COR-L47 (cell line): ENCODE data around the gene KSR2.
"Not testable (repeated sequence)": the region's sequence is repeated elsewhere in the genome, so short reads cannot be mapped to it uniquely, and the experiment has no call there.

Experiments
- DNase-seq: peaks from one replicate; lab custom pipeline; 2025; lab: John Stamatoyannopoulos, UW

KSR2 gene

DNA sequence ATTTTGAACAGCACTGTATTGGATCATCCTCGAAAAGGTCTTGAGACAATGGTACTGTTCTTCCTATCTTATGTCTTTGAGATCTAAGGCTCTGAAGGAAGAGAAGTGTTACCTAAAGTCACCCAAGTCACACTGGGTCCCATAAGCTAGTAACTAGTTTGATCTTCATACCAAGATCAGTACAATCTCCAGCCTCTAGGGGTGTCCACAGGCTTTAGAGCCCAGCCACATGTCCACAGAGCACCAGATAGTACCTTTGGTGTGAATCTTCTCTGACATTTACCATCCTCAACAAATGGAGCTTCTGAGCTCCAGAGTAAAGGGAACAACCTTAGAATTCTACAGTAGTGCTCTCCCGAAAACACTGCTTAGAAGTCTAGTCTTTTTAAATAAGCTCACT, 78.7 kb downstream of the KSR2 start:
- no peak for DNase-seq

DNA sequence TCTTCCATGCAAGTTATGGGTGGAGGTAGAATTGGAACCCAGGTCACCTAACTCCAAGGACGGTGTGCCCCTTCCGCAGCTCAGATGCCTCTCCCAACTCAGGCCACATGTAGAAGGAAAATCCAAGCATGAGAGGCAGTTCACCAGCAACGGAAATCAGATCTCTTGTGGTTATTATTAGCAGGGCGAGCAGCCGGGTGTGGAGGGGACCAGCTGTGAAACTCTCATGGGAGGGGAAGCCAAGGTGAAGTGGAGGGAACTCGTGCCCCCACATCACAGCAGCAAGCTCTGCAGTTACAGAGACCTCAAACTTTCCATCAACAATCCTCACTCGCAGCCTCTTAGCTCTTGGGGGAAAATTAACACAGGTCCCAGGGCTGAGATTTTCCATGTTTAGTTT, 79.7 kb downstream of the KSR2 start:
- DNase-seq, result no peak

DNA sequence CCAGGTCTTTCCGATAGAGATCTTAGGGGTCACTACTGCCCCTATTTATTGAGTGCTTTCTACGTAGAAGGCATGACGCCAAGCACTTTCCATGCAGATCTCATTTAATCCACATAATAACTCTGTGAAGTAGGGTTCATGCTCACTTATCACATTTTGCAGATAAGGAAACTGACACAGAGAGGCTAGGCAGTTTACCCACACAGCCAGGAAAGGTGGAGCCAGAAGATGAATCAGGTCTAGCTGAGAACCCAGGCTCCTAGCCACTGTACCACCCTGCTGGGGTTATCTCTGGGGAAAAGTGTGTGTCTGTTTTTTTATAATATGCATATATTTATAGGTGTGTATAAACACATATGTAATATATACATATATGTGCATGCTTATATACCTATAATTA, 83.6 kb downstream of the KSR2 start:
- DNase-seq, result no peak

DNA sequence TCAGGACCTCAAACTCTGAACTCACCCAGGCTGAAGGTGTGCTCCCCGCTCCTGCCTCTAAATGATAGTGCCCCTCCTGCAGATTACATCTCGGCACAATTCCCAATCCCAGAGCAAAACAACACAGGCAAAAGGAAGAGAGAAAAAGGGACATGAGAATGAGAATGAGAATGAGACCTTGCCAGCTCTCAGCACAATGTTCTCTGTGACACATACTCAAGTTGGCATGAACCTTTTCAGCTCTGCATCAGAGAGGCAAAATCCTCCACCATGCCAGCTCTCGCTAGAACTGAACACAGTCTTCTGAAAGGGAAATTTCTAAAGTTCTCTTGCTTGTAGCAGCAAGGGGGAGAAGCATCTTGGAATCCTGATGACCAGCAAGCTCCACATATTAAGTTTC, 84.6 kb downstream of the KSR2 start:
- DNase-seq, result no peak

DNA sequence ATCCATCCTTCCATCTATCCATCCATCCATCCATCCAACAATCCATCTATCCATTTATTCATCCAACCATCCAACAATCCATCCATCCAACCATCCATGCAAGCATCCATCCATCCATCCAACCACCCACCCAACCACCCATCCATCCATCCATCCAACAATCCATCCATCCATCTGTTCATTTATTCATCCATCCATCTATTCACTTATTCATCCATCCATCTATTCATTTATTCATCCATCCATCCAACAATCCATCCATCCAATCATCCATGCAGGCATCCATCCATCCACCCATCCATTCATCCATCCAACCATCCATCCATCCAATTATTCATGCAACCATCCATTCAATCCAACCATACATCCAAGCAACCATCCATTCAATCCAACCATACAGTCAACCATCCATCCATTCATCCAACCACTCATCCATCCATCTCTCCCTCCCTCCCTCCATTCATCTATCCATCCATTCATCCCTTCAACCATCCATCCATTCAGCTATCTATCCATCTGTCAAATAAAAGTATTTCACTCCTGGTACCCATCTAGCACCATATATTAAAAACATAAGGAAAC, 86.1 kb downstream of the KSR2 start:
- DNase-seq, result no peak

DNA sequence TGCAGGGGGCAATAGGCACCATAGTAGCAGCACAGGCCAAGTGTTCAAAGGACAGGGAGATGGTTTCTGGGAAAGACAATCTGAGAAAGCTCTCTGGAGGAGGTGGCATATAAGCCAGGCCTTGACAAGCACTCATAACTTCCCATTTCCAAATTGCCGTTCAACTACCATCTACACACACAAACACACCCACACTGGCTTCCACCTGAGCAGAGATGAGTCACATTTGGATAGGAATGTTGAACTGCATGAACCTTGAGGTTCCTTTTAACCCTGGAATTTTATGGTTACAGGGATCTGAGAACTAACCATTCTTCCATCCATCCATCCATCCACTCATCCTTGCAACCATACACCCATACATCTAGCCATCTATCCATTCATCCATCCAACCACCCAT, 86.6 kb downstream of the KSR2 start:
- DNase-seq, result no peak

DNA sequence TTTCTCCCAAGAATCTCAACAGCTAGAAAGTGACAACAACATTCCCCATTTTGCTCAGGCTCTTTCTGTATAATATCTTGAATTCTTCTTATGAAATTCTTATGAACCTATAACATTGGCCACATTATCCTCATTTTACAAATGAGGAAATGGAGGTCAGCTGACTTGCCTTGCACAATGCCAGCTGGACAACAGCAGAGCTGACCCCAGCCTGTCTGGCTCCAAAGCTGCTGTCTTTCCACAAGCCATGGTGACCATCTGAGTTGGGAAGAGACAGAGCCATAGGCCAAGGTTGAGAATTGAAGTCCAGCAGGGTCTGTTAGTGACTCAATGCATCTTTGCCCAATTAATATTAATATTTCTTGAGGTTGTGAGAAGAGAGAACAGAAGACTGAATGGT, 87.3 kb downstream of the KSR2 start:
- DNase-seq, result no peak

DNA sequence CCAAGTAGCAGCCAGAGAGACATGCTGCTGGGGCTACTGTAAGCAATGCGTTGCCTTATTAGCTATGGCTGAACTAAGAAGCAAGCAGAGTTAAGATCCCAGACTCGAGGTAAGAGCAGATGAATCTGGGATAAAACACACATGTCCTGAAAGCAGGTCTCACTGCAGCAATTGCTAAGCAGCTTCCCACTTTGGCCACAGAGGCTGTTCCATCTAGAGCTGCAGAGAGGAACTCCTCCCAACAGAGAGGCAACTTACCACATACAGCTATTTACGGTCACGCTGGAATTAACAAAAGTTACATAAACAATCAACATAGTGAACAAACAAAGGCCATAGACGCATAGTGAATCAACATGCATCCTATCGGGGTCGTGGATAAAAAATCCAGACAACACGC, 90.2 kb downstream of the KSR2 start:
- no peak for DNase-seq

DNA sequence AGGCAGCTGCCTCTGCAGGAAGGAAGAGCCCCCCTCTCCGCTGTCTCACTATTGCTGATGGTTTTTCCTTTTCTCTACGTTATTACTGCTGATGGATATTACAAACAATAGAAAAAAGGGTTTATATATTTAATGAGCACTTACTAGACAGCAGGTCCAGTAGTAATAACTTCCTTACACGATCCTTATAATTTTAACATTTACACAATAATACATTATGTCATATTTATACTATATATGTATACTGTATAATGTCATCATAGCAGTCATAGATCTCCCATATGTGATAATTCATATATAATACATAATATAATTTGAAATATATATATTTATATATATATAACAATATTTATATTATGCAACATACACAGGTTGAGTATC, 92.4 kb downstream of the KSR2 start:
- DNase-seq, result no peak

DNA sequence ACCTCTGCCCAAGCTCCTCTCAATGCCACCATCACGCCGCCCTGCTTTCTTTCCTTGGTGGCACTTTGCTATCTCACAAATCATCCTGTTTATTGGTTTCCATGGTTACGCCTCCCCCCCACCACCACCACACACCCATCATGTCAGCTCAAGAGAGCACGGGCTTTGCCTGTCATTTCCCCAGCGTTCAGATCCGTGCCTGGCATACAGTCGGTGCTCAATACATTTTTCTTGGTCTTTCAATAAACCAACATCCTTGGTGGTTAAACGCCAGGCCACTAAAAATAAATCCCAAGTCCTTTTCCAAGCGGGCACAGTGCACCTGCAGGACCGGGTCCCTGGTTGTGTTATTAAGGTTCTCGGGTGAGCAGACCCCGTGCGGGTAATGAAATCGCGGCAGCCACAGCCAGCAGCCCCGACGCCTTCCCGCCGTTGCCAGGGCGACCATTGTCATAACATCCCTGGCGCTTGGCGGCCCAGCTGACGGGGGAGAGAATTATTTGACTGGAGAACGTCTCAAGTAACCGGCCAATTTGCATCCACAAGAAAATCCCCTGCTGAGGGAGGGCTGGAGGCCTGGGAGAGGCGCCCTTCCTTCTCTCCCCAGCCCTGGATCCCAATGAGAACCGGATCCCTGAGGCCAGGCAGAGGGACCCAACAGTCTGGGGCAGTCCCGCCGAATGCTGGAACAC, 92.9 kb downstream of the KSR2 start:
- DNase-seq, result peak; percentile 76

DNA sequence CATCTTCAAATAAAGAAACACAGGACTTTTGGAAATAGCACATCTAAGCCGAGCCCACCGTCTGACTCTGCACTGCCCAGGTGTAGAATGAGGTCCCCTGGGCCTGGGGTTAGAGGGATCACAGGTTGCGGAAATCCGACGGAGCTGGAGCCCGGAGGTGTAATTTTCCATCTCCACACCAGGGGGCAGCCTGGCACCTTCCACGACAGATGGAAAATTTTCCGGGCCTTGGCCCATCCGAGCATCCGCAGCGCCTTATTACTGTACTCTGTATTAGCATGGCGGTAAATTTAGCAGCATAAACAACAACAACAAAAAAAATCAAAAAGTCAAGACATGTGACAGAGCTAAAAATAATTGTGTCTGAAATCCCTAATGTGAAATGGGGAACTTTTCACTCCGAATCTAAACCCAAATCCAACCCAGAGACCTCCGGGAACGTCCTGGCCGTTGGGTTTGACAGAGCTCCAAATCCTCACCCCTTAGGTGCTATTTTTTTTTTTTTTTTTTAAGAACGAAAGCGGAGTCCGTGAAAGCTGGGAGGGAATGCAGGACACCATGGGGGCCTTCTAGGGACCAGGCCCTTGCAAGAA, 93.9 kb downstream of the KSR2 start:
- peak; percentile 63 for DNase-seq

DNA sequence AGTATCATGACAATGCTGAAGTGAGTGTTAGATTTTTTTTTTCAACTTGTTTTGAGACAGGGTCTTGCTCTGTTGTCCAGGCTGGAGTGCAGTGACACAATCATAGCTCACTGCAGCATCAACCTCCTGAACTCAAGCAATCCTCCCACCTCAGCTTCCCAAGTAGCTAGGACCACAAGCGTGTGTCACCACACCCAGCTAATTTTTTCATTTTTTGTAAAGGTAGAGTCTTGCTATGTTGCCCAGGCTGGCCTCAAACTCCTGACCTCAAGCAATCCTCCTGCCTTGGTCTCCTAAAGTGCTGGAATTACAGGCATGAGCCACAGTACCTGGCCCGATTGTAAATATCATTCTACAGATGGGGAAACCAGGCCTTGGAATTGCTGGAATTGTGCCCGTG, 94.6 kb downstream of the KSR2 start:
- not testable (repeated sequence) for DNase-seq

DNA sequence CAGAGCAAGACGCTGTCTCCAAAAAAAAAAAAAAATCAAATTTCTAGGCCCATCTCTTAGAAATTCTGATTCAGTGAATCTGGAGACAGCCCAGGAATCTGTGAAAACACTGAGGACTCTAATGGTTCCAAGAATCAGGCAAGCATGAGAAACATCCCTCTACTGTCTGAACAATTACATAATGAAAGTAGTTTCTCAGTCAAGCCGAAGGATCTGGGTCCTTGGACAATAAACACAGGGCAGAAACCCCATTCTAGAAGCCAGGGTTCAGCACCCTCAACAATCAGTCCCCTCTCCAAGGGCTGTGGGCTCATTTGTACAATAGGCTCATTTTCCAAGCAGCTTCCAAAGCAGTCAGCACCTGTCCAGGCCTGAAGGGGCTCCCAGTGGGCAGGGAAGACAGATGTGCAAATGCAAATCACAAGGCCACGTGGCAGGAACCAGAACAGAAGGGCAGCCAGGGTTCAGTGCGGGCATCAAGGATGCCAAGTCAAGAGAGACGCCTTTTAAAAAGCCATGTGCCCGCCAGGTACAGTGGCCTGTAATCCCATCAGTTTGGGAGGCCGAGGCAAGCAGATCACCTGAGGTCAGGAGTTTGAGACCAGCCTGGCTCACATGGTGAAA, 96.1 kb downstream of the KSR2 start:
- no peak for DNase-seq

DNA sequence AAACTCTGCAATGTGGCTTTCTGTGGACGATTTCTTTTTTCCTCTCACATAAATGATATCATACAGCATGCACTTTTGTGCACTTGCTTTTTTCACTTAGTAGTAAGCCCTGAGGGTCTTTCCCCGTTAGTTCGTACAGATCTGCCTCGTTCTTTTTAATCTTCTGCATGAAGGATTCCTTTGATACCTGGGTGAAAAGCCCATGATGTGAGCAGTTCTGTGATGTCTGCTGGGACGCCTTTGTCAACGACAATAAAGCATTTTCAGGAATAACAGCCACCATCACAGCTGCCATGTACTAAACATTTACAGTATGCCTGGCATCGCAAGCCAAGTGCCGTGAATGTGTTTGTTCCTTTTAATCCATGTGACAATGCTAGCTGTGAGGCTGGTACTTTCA, 99.2 kb downstream of the KSR2 start:
- no peak for DNase-seq

DNA sequence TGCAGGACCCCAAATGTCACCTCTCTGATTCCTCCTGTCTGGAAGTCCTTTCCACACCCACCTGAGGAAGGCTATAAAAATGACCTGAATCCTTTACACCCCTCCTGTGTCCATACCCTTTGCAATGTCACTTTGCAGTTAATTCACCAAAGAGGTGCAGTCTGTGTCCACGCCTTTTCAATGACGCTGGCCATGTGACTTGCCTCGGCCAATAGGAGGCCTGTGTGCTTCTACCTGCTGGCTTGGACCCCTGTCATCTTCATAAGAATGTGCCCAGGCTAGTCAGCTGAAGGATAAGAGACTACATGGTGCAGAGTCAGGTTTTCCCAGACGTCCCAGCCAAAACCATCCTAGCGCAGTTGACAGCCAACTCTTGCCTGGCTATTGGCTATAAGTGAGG, 101.4 kb downstream of the KSR2 start:
- DNase-seq, result no peak

DNA sequence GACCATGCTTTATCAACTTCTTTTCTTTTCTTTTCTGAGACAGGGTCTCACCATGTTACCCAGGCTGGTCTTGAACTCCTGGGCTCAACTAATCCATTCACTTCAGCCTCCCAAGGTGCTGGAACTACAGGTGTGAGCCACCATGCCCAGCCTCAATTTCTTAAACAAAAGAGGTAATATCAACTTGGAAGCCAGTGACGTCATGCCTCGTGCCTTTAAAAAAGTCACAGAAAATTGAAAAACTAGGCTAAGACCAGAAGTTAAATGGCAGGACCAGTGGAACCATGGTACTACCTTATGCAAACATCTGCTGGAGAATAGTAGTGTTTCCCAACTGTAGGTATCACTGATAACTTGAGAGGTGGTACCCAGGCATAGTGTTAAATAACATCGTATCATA, 103.3 kb downstream of the KSR2 start:
- DNase-seq, result no peak

DNA sequence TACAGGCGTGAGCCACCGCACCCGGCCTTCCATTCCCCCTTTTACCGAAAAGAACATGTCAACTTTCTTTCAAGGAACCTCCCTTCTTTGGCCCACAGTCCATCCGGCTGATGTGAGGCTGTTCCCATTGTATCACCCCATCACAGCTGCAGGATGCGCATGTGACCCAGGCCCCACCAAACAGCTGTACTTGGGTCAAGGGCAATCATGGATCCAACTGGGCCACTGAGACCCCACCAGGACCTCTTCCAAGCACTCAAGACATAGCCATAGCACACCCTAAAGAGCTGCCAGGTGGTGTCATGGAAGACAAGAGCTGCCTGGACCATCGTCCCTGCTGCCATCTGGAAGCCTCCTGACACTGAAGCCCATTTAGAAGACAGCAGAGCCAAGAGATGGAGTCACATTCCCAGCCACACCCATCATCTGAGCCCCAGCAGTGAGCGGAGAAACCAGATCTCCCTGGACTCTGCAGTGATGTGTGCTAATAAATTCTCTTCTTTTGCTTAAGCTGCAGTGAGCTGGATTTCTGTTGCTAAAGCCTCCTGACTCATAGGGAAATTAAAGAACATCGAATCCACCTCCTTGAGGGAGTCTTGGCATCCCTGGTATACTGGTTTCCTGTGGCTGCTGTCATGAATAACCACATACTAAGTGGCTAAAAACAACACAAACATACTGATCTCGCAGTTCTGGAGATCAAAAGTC, 105.6 kb downstream of the KSR2 start:
- DNase-seq, result no peak

DNA sequence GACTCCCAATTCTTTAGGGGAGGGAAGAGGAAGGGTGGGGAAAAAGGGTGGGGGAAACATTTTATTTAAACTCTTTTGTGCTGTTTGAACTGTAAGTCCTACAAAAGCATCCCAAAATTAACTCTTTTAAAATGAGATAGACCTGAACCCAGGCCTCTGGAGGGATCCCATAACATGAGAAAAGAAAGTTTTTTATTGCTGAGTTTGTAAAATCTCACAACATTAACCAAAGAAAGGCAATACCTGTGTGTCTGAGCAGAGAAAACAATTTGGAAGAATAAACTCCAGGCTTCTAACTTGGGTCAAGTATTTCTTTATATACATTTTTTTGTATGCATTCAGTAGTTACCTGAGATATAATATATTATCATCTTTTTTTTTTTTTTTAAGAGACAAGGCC, 107.1 kb downstream of the KSR2 start:
- DNase-seq, result no peak

DNA sequence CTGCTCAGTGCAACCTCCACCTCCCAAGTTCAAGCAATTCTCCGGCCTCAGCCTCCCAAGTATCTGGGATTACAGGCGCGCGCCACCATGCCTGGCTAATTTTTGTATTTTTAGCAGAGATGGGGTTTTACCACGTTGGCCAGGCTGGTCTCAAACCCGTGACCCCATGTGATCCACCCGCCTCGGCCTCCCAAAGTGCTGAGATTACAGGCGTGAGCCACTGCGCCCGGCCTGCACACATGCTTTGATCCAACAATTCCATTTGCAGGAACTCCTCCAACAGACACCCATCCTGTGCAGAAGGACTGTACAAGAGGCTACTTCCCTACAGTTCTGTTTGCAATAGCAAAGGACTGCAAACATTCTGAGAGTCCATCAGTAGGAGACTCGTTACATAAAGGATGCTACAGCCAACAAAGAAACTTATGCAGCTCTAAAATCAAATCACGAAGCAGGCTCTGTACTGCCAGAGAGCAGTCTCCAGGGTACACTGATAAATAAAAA, 108.0 kb downstream of the KSR2 start:
- DNase-seq, result not testable (repeated sequence)

DNA sequence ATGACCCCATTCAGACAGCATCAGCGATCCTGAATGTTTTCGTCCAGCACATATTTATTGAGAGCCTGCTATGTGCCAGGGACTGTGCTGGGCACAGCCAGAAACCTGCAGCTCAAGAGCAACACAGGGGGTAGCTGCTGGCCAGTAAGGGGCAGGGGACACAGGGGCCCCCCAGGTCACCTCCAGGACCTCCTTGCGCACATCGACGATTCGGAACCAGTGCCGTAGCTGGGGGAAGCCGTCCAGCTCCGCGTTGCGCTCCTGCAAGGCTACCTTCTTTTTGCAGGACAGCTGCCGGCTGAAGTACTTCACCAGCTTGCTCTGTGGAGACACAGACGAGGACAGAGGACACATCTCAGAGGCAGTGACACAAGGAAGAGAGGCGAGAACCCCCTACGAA, 108.7 kb downstream of the KSR2 start:
- DNase-seq, result no peak

DNA sequence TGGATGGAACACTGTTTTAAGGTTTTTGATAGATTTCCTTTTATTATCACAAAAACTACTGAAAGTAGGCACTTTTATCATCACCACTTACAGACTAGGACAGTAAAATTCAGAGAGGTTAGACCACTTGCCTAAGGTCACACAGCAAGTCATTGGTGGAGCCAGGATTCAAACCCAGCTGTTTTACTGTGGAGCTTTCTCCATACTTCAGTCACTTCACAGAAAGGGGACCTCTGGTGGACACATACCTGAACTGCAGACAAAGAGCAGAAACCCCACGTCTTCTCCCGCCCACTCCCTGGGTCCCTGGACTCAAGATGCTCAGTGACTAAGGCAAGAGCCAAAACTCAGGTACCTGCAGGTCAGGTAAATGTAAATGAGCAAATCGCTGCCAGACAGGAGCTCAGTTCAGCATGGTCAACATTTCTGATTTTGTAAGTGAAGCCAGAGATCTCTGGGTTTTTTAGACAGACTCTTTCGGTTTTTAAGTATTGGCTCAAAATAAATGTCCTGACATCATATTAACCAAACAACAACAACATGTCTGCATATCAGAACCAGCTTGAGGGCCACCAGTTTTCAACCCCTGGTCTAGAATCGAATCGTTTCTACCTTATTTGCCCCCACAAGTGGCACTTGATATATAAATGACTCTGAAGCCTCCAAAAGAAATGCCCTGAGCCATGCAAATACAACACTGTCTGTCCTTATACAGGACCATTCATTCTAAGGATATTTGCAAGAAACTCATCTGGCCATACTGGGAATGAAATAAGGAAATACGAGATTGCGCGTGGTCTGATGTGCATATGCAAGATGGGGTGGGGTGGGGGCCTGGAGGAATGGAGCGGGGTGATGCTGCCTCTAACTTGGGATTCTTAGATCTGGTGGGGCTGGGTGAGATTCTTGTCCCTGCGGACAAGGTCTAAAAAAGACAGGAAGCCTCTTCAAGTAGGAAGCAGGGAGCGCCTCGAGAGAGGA, 110.9 kb downstream of the KSR2 start:
- DNase-seq, result peak; percentile 23
